AG09309 (cell line): Measurements from ENCODE around the gene ALAS1.

Experiments
- DNase-seq: peaks from one replicate; pipeline ENCODE4 v3.0.0-alpha.2; 2010; ENCODE audit warnings: low read depth
- H3K4me3 ChIP-seq: 2 replicates; pipeline ENCODE4 v1.5.1; 2011; ENCODE audit warnings: mild to moderate bottlenecking, low read depth, low read length, moderate library complexity; ENCODE audit not compliant: control insufficient read depth
- TF ChIP-seq, protein P1 (sequence below): IDR thresholded peaks from 2 replicates; pipeline ENCODE4 v1.5.1; 2011; ENCODE audit warnings: mild to moderate bottlenecking, low read depth, low read length, inconsistent platforms; ENCODE audit not compliant: insufficient read depth, control insufficient read depth; ENCODE audit errors: missing control alignments

The ALAS1 gene

GRCh38 chr3:52172262-52172757 lies 25.6 kb upstream of the ALAS1 start:
- H3K4me3 ChIP-seq, result no peak overlapping the region
- TF ChIP-seq, protein P1, sequence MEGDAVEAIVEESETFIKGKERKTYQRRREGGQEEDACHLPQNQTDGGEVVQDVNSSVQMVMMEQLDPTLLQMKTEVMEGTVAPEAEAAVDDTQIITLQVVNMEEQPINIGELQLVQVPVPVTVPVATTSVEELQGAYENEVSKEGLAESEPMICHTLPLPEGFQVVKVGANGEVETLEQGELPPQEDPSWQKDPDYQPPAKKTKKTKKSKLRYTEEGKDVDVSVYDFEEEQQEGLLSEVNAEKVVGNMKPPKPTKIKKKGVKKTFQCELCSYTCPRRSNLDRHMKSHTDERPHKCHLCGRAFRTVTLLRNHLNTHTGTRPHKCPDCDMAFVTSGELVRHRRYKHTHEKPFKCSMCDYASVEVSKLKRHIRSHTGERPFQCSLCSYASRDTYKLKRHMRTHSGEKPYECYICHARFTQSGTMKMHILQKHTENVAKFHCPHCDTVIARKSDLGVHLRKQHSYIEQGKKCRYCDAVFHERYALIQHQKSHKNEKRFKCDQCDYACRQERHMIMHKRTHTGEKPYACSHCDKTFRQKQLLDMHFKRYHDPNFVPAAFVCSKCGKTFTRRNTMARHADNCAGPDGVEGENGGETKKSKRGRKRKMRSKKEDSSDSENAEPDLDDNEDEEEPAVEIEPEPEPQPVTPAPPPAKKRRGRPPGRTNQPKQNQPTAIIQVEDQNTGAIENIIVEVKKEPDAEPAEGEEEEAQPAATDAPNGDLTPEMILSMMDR, result no peak
- no peak for DNase-seq

GRCh38 chr3:52173101-52173500 lies 24.9 kb upstream of the ALAS1 start:
- no peak overlapping the region for H3K4me3 ChIP-seq
- TF ChIP-seq, protein P1, result no peak
- DNase-seq, result no peak

GRCh38 chr3:52174896-52175295 lies 23.1 kb upstream of the ALAS1 start:
- DNase-seq, result no peak
- no peak overlapping the region for H3K4me3 ChIP-seq
- TF ChIP-seq, protein P1, result no peak

GRCh38 chr3:52175416-52176179 lies 22.4 kb upstream of the ALAS1 start:
- TF ChIP-seq, protein P1, result no peak
- DNase-seq, result no peak

GRCh38 chr3:52176180-52176752 lies 21.7 kb upstream of the ALAS1 start:
- TF ChIP-seq, protein P1, result no peak
- DNase-seq, result no peak
- H3K4me3 ChIP-seq, result no peak overlapping the region

More at GRCh38 chr3:52175416-52176179, 22.4 kb upstream of the ALAS1 start:
- no peak overlapping the region for H3K4me3 ChIP-seq

GRCh38 chr3:52176951-52177700 lies 20.8 kb upstream of the ALAS1 start:
- H3K4me3 ChIP-seq, result no peak overlapping the region
- no peak for DNase-seq
- TF ChIP-seq, protein P1, result no peak
